ENCODE results near the gene PCDH17. TPM values are rescaled to one million over a fixed set of nuclear protein-coding genes. Genes with fewer than 3 reads are reported as not detected.

PCDH17 gene
- total RNA-seq, 1 donor from 2014 or later: 16.6 TPM

DNA sequence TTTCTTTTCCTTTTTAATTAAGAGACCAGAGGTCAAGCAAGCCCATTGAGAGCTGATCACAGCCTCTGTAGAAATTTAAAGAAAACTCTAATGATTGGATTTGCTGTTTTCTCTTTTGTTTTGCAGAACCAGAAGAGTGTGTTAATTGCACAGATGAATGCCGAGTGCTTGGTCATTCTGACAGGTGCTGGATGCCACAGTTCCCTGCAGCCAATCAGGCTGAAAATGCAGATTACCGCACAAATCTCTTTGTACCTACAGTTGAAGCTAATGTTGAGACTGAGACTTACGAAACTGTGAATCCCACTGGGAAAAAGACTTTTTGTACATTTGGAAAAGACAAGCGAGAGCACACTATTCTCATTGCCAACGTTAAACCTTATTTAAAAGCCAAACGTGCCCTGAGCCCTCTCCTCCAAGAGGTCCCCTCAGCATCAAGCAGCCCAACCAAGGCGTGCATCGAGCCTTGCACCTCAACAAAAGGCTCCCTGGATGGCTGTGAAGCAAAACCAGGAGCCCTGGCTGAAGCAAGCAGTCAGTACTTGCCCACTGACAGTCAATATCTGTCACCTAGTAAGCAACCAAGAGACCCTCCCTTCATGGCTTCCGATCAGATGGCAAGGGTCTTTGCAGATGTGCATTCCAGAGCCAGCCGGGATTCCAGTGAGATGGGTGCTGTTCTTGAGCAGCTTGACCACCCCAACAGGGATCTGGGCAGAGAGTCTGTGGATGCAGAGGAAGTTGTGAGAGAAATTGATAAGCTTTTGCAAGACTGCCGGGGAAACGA lies 93.1 kb downstream of the PCDH17 start:
- no peak overlapping the region for H3K4me3 Mint-ChIP-seq
- no peaks in the 10 kb centered on the region for H3K27me3 Mint-ChIP-seq
- TF ChIP-seq, protein P1, sequence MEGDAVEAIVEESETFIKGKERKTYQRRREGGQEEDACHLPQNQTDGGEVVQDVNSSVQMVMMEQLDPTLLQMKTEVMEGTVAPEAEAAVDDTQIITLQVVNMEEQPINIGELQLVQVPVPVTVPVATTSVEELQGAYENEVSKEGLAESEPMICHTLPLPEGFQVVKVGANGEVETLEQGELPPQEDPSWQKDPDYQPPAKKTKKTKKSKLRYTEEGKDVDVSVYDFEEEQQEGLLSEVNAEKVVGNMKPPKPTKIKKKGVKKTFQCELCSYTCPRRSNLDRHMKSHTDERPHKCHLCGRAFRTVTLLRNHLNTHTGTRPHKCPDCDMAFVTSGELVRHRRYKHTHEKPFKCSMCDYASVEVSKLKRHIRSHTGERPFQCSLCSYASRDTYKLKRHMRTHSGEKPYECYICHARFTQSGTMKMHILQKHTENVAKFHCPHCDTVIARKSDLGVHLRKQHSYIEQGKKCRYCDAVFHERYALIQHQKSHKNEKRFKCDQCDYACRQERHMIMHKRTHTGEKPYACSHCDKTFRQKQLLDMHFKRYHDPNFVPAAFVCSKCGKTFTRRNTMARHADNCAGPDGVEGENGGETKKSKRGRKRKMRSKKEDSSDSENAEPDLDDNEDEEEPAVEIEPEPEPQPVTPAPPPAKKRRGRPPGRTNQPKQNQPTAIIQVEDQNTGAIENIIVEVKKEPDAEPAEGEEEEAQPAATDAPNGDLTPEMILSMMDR (conservative IDR thresholded peaks at IDR 0.05): no peak
- H3K27ac Mint-ChIP-seq: no peak overlapping the region
- H3K36me3 Mint-ChIP-seq: no peaks in the 10 kb centered on the region
- DNase-seq (ENCODE audit: extremely low spot score, unreplicated experiment): no peak
- no peaks in the 10 kb centered on the region for H3K9me3 Mint-ChIP-seq
- H3K4me1 Mint-ChIP-seq (ENCODE audit: unreplicated experiment): no peaks in the 10 kb centered on the region

DNA sequence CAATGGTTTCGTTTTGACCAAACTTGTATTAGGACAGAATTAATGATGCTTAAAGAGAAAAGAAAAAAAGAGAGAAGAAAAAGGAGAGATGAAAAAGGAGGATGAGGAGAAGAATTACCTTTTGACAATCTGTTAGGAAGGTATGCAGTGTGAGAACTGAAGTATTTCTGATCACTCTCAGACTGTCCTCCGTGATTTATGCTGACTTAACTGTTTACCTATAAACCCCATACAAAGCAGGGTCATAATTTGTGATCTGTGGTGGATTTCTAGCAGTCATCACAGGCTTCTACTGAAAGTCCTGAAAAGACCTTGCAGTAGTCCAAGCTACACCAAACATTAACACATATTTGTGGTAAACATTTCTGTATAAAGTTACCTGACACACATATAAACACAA lies 93.9 kb downstream of the PCDH17 start:
- Mint-ChIP-seq H3K27ac (no peak overlapping the region), H3K4me3 (no peak overlapping the region), H3K4me1 (ENCODE audit: unreplicated experiment) (no peaks in the 10 kb centered on the region), H3K27me3 (no peaks in the 10 kb centered on the region), H3K9me3 (no peaks in the 10 kb centered on the region), H3K36me3 (no peaks in the 10 kb centered on the region)
- TF ChIP-seq, protein P1 (conservative IDR thresholded peaks at IDR 0.05): no peak
- no peak for DNase-seq (ENCODE audit: extremely low spot score, unreplicated experiment)

DNA sequence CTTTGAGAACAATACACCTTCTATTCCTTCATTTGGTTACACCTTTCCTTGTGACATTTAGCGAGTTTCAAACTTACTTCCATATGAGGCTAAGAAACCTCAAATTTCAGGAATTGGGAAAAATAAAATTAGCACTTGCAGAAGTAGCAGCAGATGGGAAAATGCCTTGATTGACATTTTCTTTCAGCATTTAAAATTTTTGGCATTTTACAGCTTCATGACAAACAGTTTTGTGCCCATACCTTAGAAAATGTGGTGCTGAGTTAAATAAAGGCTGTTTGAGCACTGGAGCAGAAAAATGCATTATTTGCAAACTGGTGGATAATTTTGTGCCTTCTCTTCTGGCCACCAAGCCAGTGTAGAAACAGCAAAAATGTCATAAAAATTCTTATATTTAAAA lies 95.4 kb downstream of the PCDH17 start:
- no peaks in the 10 kb centered on the region for H3K4me1 Mint-ChIP-seq (ENCODE audit: unreplicated experiment)
- no peaks in the 10 kb centered on the region for H3K27me3 Mint-ChIP-seq
- no peaks in the 10 kb centered on the region for H3K9me3 Mint-ChIP-seq
- no peak overlapping the region for H3K4me3 Mint-ChIP-seq
- no peaks in the 10 kb centered on the region for H3K36me3 Mint-ChIP-seq
- TF ChIP-seq, protein P1 (conservative IDR thresholded peaks at IDR 0.05): no peak
- no peak overlapping the region for H3K27ac Mint-ChIP-seq
- DNase-seq (ENCODE audit: extremely low spot score, unreplicated experiment): no peak

- DNase-seq (ENCODE audit: extremely low spot score, unreplicated experiment): no peak
- no peak overlapping the region for H3K27ac Mint-ChIP-seq
- H3K27me3 Mint-ChIP-seq: no peaks in the 10 kb centered on the region
- no peaks in the 10 kb centered on the region for H3K9me3 Mint-ChIP-seq
- H3K4me3 Mint-ChIP-seq: no peak overlapping the region
- no peaks in the 10 kb centered on the region for H3K36me3 Mint-ChIP-seq
- H3K4me1 Mint-ChIP-seq (ENCODE audit: unreplicated experiment): no peaks in the 10 kb centered on the region
- TF ChIP-seq, protein P1 (conservative IDR thresholded peaks at IDR 0.05): no peak
Observed at GRCh38 chr13:57734306-57734705, 102.8 kb downstream of the PCDH17 start.

DNA sequence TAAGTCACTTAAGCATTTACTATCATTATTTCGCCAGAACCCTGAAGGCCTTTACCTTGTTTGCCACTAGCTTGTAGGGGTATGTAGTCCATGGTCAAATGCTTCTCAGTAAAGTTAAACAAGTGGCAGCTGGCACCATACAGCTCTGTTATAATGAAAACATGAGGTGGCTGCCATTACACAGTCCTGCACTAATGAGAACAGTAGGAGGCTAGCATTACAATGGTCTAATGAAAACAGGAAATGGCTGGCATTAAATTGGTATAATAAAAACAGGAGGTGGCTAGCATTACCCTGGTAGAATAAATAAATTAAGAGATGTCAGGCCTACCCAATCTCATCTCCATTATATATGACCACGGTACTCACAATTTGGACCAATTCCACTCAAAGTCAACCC lies 107.5 kb downstream of the PCDH17 start:
- no peak for DNase-seq (ENCODE audit: extremely low spot score, unreplicated experiment)
- Mint-ChIP-seq H3K27me3 (no peaks in the 10 kb centered on the region), H3K9me3 (no peaks in the 10 kb centered on the region), H3K27ac (no peak overlapping the region), H3K4me3 (no peak overlapping the region), H3K4me1 (ENCODE audit: unreplicated experiment) (no peaks in the 10 kb centered on the region), H3K36me3 (no peaks in the 10 kb centered on the region)
- TF ChIP-seq, protein P1 (conservative IDR thresholded peaks at IDR 0.05): no peak

Data from type B pancreatic cell (in vitro differentiated cells).